GM12874 (cell line): Measurements from ENCODE around the gene TIGD4.

Source experiments
- TF ChIP-seq, protein P1 (sequence below): IDR thresholded peaks from 2 replicates; pipeline ENCODE4 v1.5.1; 2011; ENCODE audit warnings: low read depth, mild to moderate bottlenecking, control low read depth, low read length, moderate library complexity; ENCODE audit not compliant: insufficient read depth

The TIGD4 gene

GRCh38 chr4:152817331-152817730, 37.8 kb upstream of the TIGD4 start:
- TF ChIP-seq, protein P1, sequence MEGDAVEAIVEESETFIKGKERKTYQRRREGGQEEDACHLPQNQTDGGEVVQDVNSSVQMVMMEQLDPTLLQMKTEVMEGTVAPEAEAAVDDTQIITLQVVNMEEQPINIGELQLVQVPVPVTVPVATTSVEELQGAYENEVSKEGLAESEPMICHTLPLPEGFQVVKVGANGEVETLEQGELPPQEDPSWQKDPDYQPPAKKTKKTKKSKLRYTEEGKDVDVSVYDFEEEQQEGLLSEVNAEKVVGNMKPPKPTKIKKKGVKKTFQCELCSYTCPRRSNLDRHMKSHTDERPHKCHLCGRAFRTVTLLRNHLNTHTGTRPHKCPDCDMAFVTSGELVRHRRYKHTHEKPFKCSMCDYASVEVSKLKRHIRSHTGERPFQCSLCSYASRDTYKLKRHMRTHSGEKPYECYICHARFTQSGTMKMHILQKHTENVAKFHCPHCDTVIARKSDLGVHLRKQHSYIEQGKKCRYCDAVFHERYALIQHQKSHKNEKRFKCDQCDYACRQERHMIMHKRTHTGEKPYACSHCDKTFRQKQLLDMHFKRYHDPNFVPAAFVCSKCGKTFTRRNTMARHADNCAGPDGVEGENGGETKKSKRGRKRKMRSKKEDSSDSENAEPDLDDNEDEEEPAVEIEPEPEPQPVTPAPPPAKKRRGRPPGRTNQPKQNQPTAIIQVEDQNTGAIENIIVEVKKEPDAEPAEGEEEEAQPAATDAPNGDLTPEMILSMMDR: no peak

DNA sequence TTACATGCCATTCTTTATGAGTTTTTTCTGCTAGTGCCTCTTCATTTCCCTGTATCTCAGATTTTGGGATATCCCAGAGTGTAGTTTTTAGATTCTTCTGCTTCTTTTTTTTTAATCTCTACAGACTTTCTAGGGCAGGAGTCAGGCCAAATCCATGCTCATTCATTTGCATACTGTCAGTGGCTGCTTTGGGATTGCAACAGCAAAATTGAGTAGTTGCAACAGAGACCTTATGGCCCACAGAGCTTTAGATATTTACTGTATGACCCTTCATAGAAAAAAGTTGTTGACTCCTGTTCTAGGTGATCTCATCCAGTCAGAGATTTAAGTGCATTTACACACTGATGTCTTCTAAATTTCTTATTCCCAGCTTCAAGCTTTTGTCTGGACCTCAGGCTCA, 35.5 kb upstream of the TIGD4 start:
- TF ChIP-seq, protein P1: no peak

DNA sequence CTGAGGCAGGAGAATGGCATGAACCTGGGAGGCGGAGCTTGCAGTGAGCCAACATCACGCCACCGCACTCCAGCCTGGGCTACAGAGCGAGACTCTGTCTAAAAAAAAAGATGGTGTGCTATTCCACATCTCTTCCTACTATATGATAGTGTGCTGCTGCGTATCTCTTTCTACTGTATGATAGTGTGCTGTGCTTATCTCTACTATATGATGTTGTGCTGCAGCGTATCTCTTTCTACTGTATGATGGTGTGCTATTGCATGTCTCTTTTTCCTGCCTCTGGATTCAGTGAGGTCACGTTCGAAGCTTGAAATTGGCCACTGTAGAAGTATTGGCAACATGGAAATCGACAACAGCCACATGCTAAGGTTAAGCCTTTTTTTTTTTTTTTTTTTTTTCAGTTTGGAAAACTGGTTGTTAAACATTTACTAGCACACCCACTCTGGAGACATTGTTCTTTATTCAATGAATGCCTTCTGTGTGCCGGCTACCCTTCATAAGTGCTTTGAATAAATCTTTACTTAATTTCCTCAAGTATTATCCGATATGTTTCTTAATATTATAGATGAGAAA, 31.3 kb upstream of the TIGD4 start:
- TF ChIP-seq, protein P1: no peak

DNA sequence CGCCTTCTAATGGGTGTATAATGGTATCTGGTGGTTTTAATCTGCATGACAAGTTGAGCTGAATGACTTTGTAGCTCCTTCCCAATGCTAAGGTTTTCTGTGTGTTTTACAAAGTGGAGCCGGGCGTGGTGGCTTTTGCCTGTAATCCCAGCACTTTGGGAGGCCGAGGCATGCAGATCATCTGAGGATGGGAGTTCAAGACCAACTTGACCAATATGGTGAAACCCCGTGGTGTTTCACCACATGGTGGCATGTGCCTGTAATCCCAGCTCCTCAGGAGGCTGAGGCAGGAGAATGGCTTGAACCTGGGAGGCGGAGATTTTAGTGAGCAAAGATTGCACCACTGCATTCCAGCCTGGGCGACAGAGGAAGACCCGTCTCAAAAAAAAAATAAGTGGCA, 29.1 kb upstream of the TIGD4 start:
- TF ChIP-seq, protein P1: no peak

GRCh38 chr4:152807294-152807829, 27.8 kb upstream of the TIGD4 start:
- TF ChIP-seq, protein P1: no peak

DNA sequence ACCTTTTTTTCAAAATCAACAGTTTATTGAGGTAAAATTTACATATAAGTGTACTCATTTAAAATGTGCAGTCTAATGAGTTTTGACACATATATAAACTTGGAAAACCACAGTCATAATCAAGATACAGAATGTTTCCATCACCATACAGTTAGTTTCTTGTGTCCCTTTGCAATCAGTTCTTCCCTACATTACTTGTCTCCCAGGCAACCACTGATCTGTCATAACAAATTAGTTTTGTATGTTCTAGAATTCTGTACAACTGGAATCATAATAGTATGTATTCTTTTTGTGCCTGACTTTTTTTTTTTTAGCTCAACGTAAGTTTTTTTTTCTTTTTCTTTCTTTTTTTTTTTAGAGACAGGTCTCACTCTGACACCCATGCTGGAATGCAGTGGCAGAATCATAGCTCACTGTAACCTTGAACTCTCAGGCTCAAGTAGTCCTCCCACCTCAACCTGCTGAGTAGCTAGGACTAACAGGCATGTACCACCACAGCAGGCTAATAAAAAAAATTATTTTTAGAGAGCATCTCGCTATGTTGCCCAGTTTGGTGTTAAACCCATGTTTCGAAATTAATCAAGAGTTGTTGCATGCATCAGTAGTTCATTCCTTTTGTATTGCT, 27.1 kb upstream of the TIGD4 start:
- TF ChIP-seq, protein P1: no peak

DNA sequence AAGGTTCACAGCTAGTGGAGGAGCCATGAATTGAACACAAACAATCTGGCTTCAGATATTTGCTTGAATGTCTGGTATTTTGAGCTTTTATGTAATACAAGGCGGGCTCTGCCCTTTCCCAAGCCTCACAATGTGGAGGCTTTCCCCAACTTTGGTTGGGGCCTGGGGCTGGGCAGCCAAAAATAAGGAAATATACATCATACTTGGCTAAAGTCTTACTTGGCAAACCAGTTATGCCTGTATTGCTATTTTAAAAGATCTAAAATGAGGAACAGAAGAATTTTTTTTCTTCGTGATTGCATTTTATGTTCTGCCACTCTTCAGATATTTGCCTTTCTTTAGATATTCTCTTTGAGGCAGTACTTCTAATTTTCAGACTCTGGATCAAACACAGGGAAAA, 26.3 kb upstream of the TIGD4 start:
- TF ChIP-seq, protein P1: no peak
